A673 (cell line): ENCODE measurements around the gene CCDC120. TPM values are rescaled to one million over a fixed set of nuclear protein-coding genes. Genes with fewer than 3 reads are reported as not detected.

Experiments
- BruUV-seq: library from RNA; stranded (reverse); fragments of 400-500 nt; replicated peaks from 2 replicates; lab custom pipeline; 2021; lab: Mats Ljungman, UMichigan
- CTCF ChIA-PET: fragments of 300-600 bp; sonication (Branson Sonifier 250); formaldehyde crosslinking; loops from one replicate; lab custom pipeline; 2022; ENCODE audit warnings: antibody characterized with exemption; lab: Charles Lee
- POLR2A ChIA-PET: fragments of 300-600 bp; sonication (Branson Sonifier 250); formaldehyde crosslinking; loops from one replicate; lab custom pipeline; 2022; ENCODE audit warnings: antibody characterized with exemption; ENCODE audit not compliant: low non-redundant PET; lab: Charles Lee
- DNase-seq: peaks from one replicate; pipeline ENCODE4 v3.0.0-alpha.2; 2015; ENCODE audit warnings: low spot score
- H3K27ac ChIP-seq: fragments of 200-600 bp; sonication (generic); 2 replicates; pipeline ENCODE4 v1.5.1; 2016; ENCODE audit warnings: mixed run types, low read depth, mild to moderate bottlenecking, mixed read lengths, antibody characterized with exemption, low read length; ENCODE audit not compliant: poor library complexity, severe bottlenecking
- H3K27me3 ChIP-seq: fragments of 200-600 bp; sonication (generic); replicated peaks from 2 replicates; pipeline ENCODE4 v1.6.1; 2017; ENCODE audit warnings: mixed run types, low read depth, mild to moderate bottlenecking, mixed read lengths, antibody characterized with exemption, low read length; ENCODE audit not compliant: insufficient read depth, poor library complexity
- H3K36me3 ChIP-seq: fragments of 200-600 bp; sonication (generic); 2 replicates; pipeline ENCODE4 v1.6.1; 2016; ENCODE audit warnings: mixed run types, mild to moderate bottlenecking, mixed read lengths, antibody characterized with exemption, low read length; ENCODE audit not compliant: insufficient read depth, poor library complexity, severe bottlenecking
- H3K4me1 ChIP-seq: fragments of 200-600 bp; sonication (generic); 2 replicates; pipeline ENCODE4 v1.6.1; 2017; ENCODE audit warnings: mixed run types, mild to moderate bottlenecking, mixed read lengths, antibody characterized with exemption, low read length; ENCODE audit not compliant: insufficient read depth, poor library complexity, severe bottlenecking
- H3K4me3 ChIP-seq: fragments of 200-600 bp; sonication (generic); 2 replicates; pipeline ENCODE4 v1.5.1; 2016; ENCODE audit warnings: low read depth, mixed run types, mild to moderate bottlenecking, mixed read lengths, low read length; ENCODE audit not compliant: poor library complexity, severe bottlenecking
- H3K9me3 ChIP-seq: fragments of 200-600 bp; sonication (generic); 2 replicates; pipeline ENCODE4 v1.6.1; 2016; ENCODE audit warnings: mixed run types, low read depth, mild to moderate bottlenecking, mixed read lengths, antibody characterized with exemption, low read length; ENCODE audit not compliant: poor library complexity, severe bottlenecking
- EZH2 ChIP-seq: fragments of 200-600 bp; sonication (generic); IDR thresholded peaks from 2 replicates; pipeline ENCODE4 v1.6.1; 2017; ENCODE audit warnings: borderline replicate concordance, low read depth, mild to moderate bottlenecking, mixed read lengths, antibody characterized with exemption, low read length; ENCODE audit not compliant: poor library complexity, severe bottlenecking
- intact Hi-C: fragments of 100-400 bp; cut with micrococcal nuclease; formaldehyde crosslinking; loops from one replicate; pipeline ENCODE4 v1.10.0; 2022; ENCODE audit not compliant: unreplicated experiment
- total RNA-seq: library from RNA; stranded (reverse); gene quantifications from 2 replicates; pipeline ENCODE4 v1.2.3, GENCODE V29; 2021
- TF ChIP-seq, protein P1 (sequence below): fragments of 300-800, 200-600 bp; sonication (generic); conservative IDR thresholded peaks from 2 replicates; pipeline ENCODE4 v1.5.1; 2017; ENCODE audit warnings: low read depth, mild to moderate bottlenecking, antibody characterized with exemption, low read length, moderate library complexity, mixed read lengths

The CCDC120 gene
- total RNA-seq, 1 experiment from 2014 or later, result 13.0 TPM

DNA sequence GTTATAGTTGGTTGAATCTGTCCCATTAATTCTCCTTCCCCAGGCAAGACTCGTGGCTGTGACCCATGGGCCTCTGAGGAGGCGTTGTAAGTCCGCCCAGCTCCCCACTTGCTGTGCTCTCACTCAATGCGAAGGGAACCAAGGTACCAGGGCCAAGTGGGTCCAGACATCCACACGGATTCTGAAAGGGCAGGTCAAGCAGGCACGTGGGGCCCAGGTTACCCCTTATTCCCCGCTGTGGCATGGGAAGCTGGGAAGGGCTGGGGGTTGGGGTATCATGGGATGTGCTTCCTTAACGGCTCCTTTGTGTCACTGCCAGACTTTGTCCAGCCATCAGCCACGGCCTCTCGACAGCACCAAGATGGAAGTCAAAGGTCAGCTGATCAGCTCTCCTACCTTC is 3.1 kb downstream of the CCDC120 start:
- intact Hi-C loops, result no loop called here
- H3K27me3 ChIP-seq, result no peaks in the 10 kb centered on the region
- ChIA-PET POLR2A (no interaction called here), CTCF (no interaction called here)
- no peak overlapping the region for H3K27ac ChIP-seq
- H3K9me3 ChIP-seq, result no peaks in the 10 kb centered on the region
- H3K36me3 ChIP-seq, result no peaks in the 10 kb centered on the region
- H3K4me3 ChIP-seq, result no peak overlapping the region
- DNase-seq, result no peak
- no peaks in the 10 kb centered on the region for H3K4me1 ChIP-seq
- BruUV-seq, result no TSS peak
- TF ChIP-seq, protein P1, sequence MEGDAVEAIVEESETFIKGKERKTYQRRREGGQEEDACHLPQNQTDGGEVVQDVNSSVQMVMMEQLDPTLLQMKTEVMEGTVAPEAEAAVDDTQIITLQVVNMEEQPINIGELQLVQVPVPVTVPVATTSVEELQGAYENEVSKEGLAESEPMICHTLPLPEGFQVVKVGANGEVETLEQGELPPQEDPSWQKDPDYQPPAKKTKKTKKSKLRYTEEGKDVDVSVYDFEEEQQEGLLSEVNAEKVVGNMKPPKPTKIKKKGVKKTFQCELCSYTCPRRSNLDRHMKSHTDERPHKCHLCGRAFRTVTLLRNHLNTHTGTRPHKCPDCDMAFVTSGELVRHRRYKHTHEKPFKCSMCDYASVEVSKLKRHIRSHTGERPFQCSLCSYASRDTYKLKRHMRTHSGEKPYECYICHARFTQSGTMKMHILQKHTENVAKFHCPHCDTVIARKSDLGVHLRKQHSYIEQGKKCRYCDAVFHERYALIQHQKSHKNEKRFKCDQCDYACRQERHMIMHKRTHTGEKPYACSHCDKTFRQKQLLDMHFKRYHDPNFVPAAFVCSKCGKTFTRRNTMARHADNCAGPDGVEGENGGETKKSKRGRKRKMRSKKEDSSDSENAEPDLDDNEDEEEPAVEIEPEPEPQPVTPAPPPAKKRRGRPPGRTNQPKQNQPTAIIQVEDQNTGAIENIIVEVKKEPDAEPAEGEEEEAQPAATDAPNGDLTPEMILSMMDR, result no peak
- TF ChIP-seq EZH2, result no peak

DNA sequence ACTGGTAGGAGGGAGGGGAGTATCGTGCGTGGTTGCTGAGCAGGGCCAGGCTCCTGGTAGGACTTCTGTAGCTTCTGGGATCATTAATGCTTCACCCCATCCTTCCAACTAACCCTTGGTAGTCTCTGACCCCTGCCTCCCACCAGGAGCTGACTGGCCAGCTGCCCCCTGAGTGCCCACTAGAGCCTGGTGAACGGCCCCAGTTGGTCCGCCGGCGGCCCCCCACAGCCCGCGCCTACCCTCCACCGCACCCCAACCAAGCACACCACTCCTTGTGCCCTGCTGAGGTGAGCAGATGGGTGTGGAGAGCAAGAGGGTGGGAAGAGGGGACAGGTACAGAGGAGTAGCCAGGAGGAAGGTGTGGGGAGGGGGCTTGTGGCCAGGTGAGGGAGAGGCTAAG is 4.9 kb downstream of the CCDC120 start:
- no peak overlapping the region for H3K27ac ChIP-seq
- TF ChIP-seq, protein P1, result no peak
- no peak for TF ChIP-seq EZH2
- H3K4me1 ChIP-seq, result no peaks in the 10 kb centered on the region
- CTCF ChIA-PET, result no interaction called here
- no peak overlapping the region for H3K4me3 ChIP-seq
- H3K36me3 ChIP-seq, result no peaks in the 10 kb centered on the region
- BruUV-seq, result no TSS peak
- H3K27me3 ChIP-seq, result no peaks in the 10 kb centered on the region
- intact Hi-C loops, result no loop called here
- POLR2A ChIA-PET, result no interaction called here
- H3K9me3 ChIP-seq, result no peaks in the 10 kb centered on the region
- no peak for DNase-seq

DNA sequence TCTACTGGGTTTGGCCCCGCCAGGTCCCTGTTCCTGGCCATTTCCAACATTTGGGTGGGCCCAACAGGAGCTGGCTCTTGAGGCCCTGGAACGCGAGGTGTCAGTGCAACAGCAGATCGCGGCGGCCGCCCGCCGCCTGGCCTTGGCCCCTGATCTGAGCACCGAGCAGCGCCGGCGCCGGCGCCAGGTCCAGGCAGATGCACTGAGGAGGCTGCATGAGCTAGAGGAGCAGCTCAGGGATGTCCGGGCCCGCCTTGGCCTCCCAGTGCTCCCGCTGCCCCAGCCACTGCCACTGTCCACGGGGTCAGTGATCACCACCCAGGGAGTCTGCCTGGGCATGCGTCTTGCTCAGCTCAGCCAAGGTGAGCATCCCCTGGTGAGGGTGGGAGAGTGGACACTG is 5.5 kb downstream of the CCDC120 start:
- Histone ChIP-seq H3K36me3 (no peaks in the 10 kb centered on the region), H3K4me3 (no peak overlapping the region), H3K9me3 (no peaks in the 10 kb centered on the region), H3K4me1 (no peaks in the 10 kb centered on the region), H3K27ac (no peak overlapping the region), H3K27me3 (no peaks in the 10 kb centered on the region)
- intact Hi-C loops, result no loop called here
- CTCF ChIA-PET, result no interaction called here
- TF ChIP-seq, protein P1, result no peak
- no peak for TF ChIP-seq EZH2
- DNase-seq, result no peak
- POLR2A ChIA-PET, result no interaction called here
- BruUV-seq, result no TSS peak
